SK-N-SH treated with all-trans-retinoic acid at 6 μM for 48 hours (cell line): Measurements from ENCODE around the gene GGN.

Experiments used
- ATAC-seq: fragments of 200-7000 bp; cut with Tn5 transposase; 3 replicates; pipeline ENCODE4 v1.9.1; 2020; ENCODE audit warnings: mild to moderate bottlenecking, moderate library complexity
- ARNTL ChIP-seq: fragments of 450-650 bp; formaldehyde crosslinking; IDR thresholded peaks from 2 replicates; pipeline ENCODE4 v1.5.0; 2020; ENCODE audit warnings: low read depth, mild to moderate bottlenecking, moderate library complexity, borderline replicate concordance
- BACH2 ChIP-seq: fragments of 250-450 bp; sonication (Bioruptor Pico); IDR thresholded peaks from 2 replicates; pipeline ENCODE4 v1.9.0; 2021; ENCODE audit warnings: mild to moderate bottlenecking, borderline replicate concordance
- CREB5 ChIP-seq: fragments of 250-450 bp; sonication (Bioruptor Pico); IDR thresholded peaks from 2 replicates; pipeline ENCODE4 v1.5.1; 2020; ENCODE audit warnings: low read depth, mild to moderate bottlenecking, moderate library complexity
- CSDC2 ChIP-seq: fragments of 250-450 bp; sonication (Bioruptor Pico); IDR thresholded peaks from 2 replicates; pipeline ENCODE4 v1.5.0; 2020; ENCODE audit warnings: mild to moderate bottlenecking, moderate library complexity
- ESRRG ChIP-seq: fragments of 250-450 bp; sonication (Bioruptor Pico); IDR thresholded peaks from 2 replicates; pipeline ENCODE4 v1.6.1; 2021; ENCODE audit warnings: mild to moderate bottlenecking
- GLIS3 ChIP-seq: fragments of 250-450 bp; sonication (Bioruptor Pico); IDR thresholded peaks from 2 replicates; pipeline ENCODE4 v1.5.0; 2020; ENCODE audit warnings: mild to moderate bottlenecking, moderate library complexity
- ISL1 ChIP-seq: fragments of 250-450 bp; sonication (Bioruptor Pico); IDR thresholded peaks from 2 replicates; pipeline ENCODE4 v2.1.2; 2022; ENCODE audit warnings: mild to moderate bottlenecking, moderate library complexity
- OSR1 ChIP-seq: fragments of 250-450 bp; sonication (Bioruptor Pico); IDR thresholded peaks from 2 replicates; pipeline ENCODE4 v1.8.0; 2022; ENCODE audit warnings: moderate library complexity, mild to moderate bottlenecking, inconsistent platforms
- PATZ1 ChIP-seq: fragments of 250-450 bp; sonication (Bioruptor Pico); IDR thresholded peaks from 2 replicates; pipeline ENCODE4 v1.8.0; 2020; ENCODE audit warnings: mild to moderate bottlenecking, moderate library complexity, borderline replicate concordance
- POU6F1 ChIP-seq: fragments of 250-450 bp; sonication (Bioruptor Pico); IDR thresholded peaks from 2 replicates; pipeline ENCODE4 v1.8.0; 2021; ENCODE audit warnings: low read depth, mild to moderate bottlenecking, moderate library complexity, borderline replicate concordance
- PPARA ChIP-seq: fragments of 250-450 bp; sonication (Bioruptor Pico); IDR thresholded peaks from 2 replicates; pipeline ENCODE4 v1.5.0; 2020; ENCODE audit warnings: mild to moderate bottlenecking, borderline replicate concordance
- RARB ChIP-seq: fragments of 250-450 bp; sonication (Bioruptor Pico); IDR thresholded peaks from 2 replicates; pipeline ENCODE4 v1.8.0; 2021; ENCODE audit warnings: mild to moderate bottlenecking, moderate library complexity
- SNAI2 ChIP-seq: fragments of 250-450 bp; sonication (Bioruptor Pico); IDR thresholded peaks from 2 replicates; pipeline ENCODE4 v1.5.0; 2020; ENCODE audit warnings: mild to moderate bottlenecking, moderate library complexity
- TOX ChIP-seq: fragments of 250-450 bp; sonication (Bioruptor Pico); IDR thresholded peaks from 2 replicates; pipeline ENCODE4 v1.8.0; 2021; ENCODE audit warnings: mild to moderate bottlenecking, moderate library complexity, borderline replicate concordance
- TSHZ2 ChIP-seq: fragments of 250-450 bp; sonication (Bioruptor Pico); IDR thresholded peaks from 2 replicates; pipeline ENCODE4 v1.5.0; 2020; ENCODE audit warnings: mild to moderate bottlenecking, moderate library complexity
- ZFP3 ChIP-seq: fragments of 250-450 bp; sonication (Bioruptor Pico); IDR thresholded peaks from 2 replicates; pipeline ENCODE4 v1.5.0; 2020; ENCODE audit warnings: mild to moderate bottlenecking, moderate library complexity
- ZFP30 ChIP-seq: fragments of 450-650 bp; formaldehyde crosslinking; IDR thresholded peaks from 2 replicates; pipeline ENCODE4 v1.5.0; 2022; ENCODE audit warnings: mild to moderate bottlenecking, moderate library complexity
- ZNF70 ChIP-seq: fragments of 450-650 bp; formaldehyde crosslinking; IDR thresholded peaks from 2 replicates; pipeline ENCODE4 v1.5.0; 2020; ENCODE audit warnings: mild to moderate bottlenecking, moderate library complexity

The GGN gene

GRCh38 chr19:38359242-38360021 lies 28.4 kb downstream of the GGN start (continued):
- no peak for TF ChIP-seq PATZ1 (CRISPR knock-in tag)

- no peak for ATAC-seq
- TF ChIP-seq OSR1 (CRISPR knock-in tag) (no peak), ZFP30 (CRISPR knock-in tag) (no peak), CSDC2 (CRISPR knock-in tag) (no peak), POU6F1 (CRISPR knock-in tag) (no peak), PPARA (CRISPR knock-in tag) (no peak), ARNTL (no peak), TSHZ2 (CRISPR knock-in tag) (no peak), ESRRG (CRISPR knock-in tag) (no peak), ISL1 (CRISPR knock-in tag) (no peak), CREB5 (CRISPR knock-in tag) (no peak), BACH2 (CRISPR knock-in tag) (no peak), PATZ1 (CRISPR knock-in tag) (no peak), ZFP3 (no peak), ZNF70 (CRISPR knock-in tag) (no peak), GLIS3 (CRISPR knock-in tag) (no peak), TOX (CRISPR knock-in tag) (no peak)
Observed at GRCh38 chr19:38358071-38358470, 29.8 kb downstream of the GGN start.

- no peak for ATAC-seq
Observed at GRCh38 chr19:38355728-38356725, 31.8 kb downstream of the GGN start.

GRCh38 chr19:38352611-38353010 lies 35.2 kb downstream of the GGN start:
- ATAC-seq, result no peak

More at GRCh38 chr19:38355728-38356725, 31.8 kb downstream of the GGN start:
- TF ChIP-seq CSDC2 (CRISPR knock-in tag), result no peak
- TF ChIP-seq, all 23 proteins: peak for 0

More at GRCh38 chr19:38352611-38353010, 35.2 kb downstream of the GGN start:
- TF ChIP-seq SNAI2 (CRISPR knock-in tag) (no peak), RARB (CRISPR knock-in tag) (no peak)
